ENCODE data around the gene PCDHGA10.
"Not testable (repeated sequence)": the region's sequence is repeated elsewhere in the genome, so short reads cannot be mapped to it uniquely, and the experiment has no call there.

PCDHGA10 gene

GRCh38 chr5:141392429-141393198, 20.2 kb upstream of the PCDHGA10 start, which contains the start of gene PCDHGA8:
Gene PCDHGA8 (plus strand): TSS chr5:141392633. CDS start chr5:141392814, 181 bp downstream.
- DNase-seq (ENCODE audit: low read depth): no peak

GRCh38 chr5:141393267-141393666, 19.5 kb upstream of the PCDHGA10 start:
- no peak for DNase-seq (ENCODE audit: low read depth)

GRCh38 chr5:141394401-141395187, 18.2 kb upstream of the PCDHGA10 start:
- DNase-seq (ENCODE audit: low read depth): not testable (repeated sequence)

GRCh38 chr5:141397756-141398551, 14.8 kb upstream of the PCDHGA10 start, which contains the start of gene PCDHGB5:
Gene PCDHGB5 (plus strand): TSS chr5:141397947. CDS start chr5:141398128, 181 bp downstream.
- not testable (repeated sequence) for DNase-seq (ENCODE audit: low read depth)

GRCh38 chr5:141398608-141399007, 14.2 kb upstream of the PCDHGA10 start:
- no peak for DNase-seq (ENCODE audit: low read depth)

- DNase-seq (ENCODE audit: low read depth): no peak
Measured at GRCh38 chr5:141399555-141400258, 13.1 kb upstream of the PCDHGA10 start.

- DNase-seq (ENCODE audit: low read depth): no peak
Measured at GRCh38 chr5:141402553-141403243, 10.1 kb upstream of the PCDHGA10 start, which contains the start of gene PCDHGA9. Gene PCDHGA9 (plus strand): TSS chr5:141402778. CDS start chr5:141402953, 175 bp downstream.

GRCh38 chr5:141403387-141403786, 9.4 kb upstream of the PCDHGA10 start:
- DNase-seq (ENCODE audit: low read depth): no peak

- not testable (repeated sequence) for DNase-seq (ENCODE audit: low read depth)
Measured at GRCh38 chr5:141407790-141408505, 4.8 kb upstream of the PCDHGA10 start, which contains the start of gene PCDHGB6. Gene PCDHGB6 (plus strand): TSS chr5:141408021. CDS start chr5:141408203, 182 bp downstream.

GRCh38 chr5:141409598-141410306, 3.0 kb upstream of the PCDHGA10 start:
- no peak for DNase-seq (ENCODE audit: low read depth)

- no peak for DNase-seq (ENCODE audit: low read depth)
Measured at GRCh38 chr5:141411575-141411974, 1.2 kb upstream of the PCDHGA10 start.

GRCh38 chr5:141413540-141414069, 818 bp downstream of the PCDHGA10 start:
- DNase-seq (ENCODE audit: low read depth): no peak

GRCh38 chr5:141414548-141415274, 1.9 kb downstream of the PCDHGA10 start:
- DNase-seq (ENCODE audit: low read depth): not testable (repeated sequence)

GRCh38 chr5:141415275-141415618, 2.5 kb downstream of the PCDHGA10 start:
- DNase-seq (ENCODE audit: low read depth): not testable (repeated sequence)

GRCh38 chr5:141417494-141418172, 4.8 kb downstream of the PCDHGA10 start, which contains the start of gene PCDHGB7:
Gene PCDHGB7 (plus strand): TSS chr5:141417677. CDS start chr5:141417860, 183 bp downstream.
- DNase-seq (ENCODE audit: low read depth): not testable (repeated sequence)

- no peak for DNase-seq (ENCODE audit: low read depth)
Measured at GRCh38 chr5:141419074-141419880, 6.5 kb downstream of the PCDHGA10 start.
